H1 (cell line): ENCODE measurements around the gene SLX4IP. TPM values are rescaled to one million over a fixed set of nuclear protein-coding genes. Genes with fewer than 3 reads are reported as not detected.

Source experiments
- BRCA1 ChIP-seq: IDR thresholded peaks from 2 replicates; pipeline ENCODE4 v1.6.1; 2012; ENCODE audit warnings: low read depth, low read length, improper control_type of control experiment
- RNF2 ChIP-seq: fragments of 200-900, 300-1000 bp; sonication (generic); IDR thresholded peaks from 2 replicates; pipeline ENCODE4 v1.7.1; 2016; ENCODE audit warnings: borderline replicate concordance, low read depth, mild to moderate bottlenecking, antibody characterized with exemption, low read length; ENCODE audit not compliant: poor library complexity, severe bottlenecking; ENCODE audit errors: missing control alignments
- polyA plus RNA-seq, 7 experiments: library from polyadenylated mRNA; depleted of rRNA in 3 of 7; stranded (reverse) in 5 of 7; unstranded in 2 of 7; fragments of >200 nt in 5 of 7; fragments of 200-250 nt in 2 of 7; gene quantifications; 1 replicate in 5 of 7; 2 replicates in 1 of 7; 4 replicates in 1 of 7; pipeline versions ENCODE4 v1.2.1 to v1.2.3, GENCODE V29; 2011 to 2013; ENCODE audit warnings: missing spikeins in 2 of 7, mixed read lengths in 2 of 7
- total RNA-seq: library from RNA; stranded (reverse); fragmentation: NEBNext Ultra II Directional; extraction: Animal tissue kit (Norgen Biotek cat#: 25700); gene quantifications from 2 replicates; pipeline ENCODE4 v1.2.1, GENCODE V29; 2021

Gene SLX4IP
- total and polyA plus RNA-seq, 2 of the 8 experiments (the other 6 are each of a cell fraction or from before 2014, with no cell fraction given), result 2.4 to 8.7 TPM

DNA sequence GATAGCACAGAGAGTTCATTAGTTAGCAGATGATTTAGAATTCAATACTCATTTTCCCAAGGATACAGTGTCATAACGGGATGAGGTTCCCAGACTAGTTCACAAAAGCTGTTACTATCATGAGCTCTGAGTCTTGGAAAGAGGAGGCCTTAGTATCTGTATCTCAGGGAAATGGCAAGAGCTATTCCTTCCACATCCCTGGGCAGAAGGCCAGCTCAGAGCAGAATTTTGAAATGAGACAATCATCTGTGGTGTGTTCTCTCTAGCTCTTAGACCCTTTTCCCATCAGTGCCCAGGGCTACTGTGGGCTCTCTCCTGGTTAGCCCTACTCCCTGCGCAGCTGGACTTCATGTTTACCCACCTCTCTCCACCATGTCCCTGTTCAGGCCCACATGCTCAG is 174.2 kb downstream of the SLX4IP start (continued):
- no peak for TF ChIP-seq RNF2
- TF ChIP-seq BRCA1, result no peak
